Measurements from ENCODE around the gene GNAO1. TPM values are rescaled to one million over a fixed set of nuclear protein-coding genes. Genes with fewer than 3 reads are reported as not detected.

GNAO1 gene
- polyA plus RNA-seq, 1 of the 3 experiments (the other 2 are of a cell fraction) = 0.30 TPM

DNA sequence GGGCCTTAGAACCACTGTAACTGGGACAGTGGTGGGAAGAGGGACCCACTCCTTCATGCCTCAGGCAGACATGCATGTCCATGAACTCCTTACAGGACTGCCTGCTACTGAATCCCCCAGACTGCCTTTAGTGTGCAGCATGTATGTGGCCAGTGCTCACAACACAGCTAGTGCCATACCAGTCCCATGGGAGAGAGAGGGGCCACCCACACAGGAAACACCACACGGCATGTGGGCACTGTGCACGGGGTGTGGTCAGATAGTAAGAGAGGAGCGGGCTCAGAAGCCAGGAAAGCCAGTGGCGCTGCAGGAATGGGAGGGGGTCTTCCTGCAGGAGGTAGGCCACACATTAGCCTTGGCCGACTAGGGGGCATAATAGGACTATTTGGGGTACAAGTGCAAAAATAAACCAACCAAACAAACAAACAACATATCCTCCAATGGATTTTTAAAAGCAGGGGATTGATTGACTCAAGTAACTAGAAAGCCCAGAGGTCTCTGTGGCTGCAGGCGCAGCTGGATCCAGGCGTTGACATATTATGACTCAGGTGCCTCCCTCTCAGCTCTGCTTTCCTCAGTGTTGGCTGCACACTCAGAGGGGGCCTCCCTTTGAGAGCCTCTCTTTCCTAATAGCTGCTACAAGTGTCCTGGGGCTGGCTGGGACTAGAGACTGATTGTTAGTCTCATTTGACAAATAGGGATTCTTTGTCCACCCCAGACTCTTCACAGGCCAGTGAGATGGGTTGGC is 129.7 kb downstream of the GNAO1 start:
- no peaks in the 10 kb centered on the region for H3K9me2 ChIP-seq
- no peaks in the 10 kb centered on the region for H3K79me2 ChIP-seq (ENCODE audit: insufficient read depth)
- no peaks in the 10 kb centered on the region for H3K36me3 ChIP-seq (replicated peaks in 1 of 2; ENCODE audit: control insufficient read depth in 1 of 2, insufficient read depth in 2 of 2, low read length in 1 of 2)
- no peaks in the 10 kb centered on the region for H3F3A ChIP-seq (replicated peaks; ENCODE audit: insufficient read depth)
- WGBS (ENCODE audit: low lambda C conversion rate) = 63% methylated on average over 7 of the region's 7 CpGs
- TF ChIP-seq FOXM1 (IDR thresholded peaks at IDR 0.05; ENCODE audit: low read depth) (no peak), RCOR1 (IDR thresholded peaks at IDR 0.05; ENCODE audit: low read length) (no peak), GATA2 (CRISPR knock-in tag; IDR thresholded peaks at IDR 0.05) (no peak), SIN3A (IDR thresholded peaks at IDR 0.05; ENCODE audit: borderline replicate concordance, low read depth, low read length) (no peak), TCF12 (IDR thresholded peaks at IDR 0.05) (no peak), EP300 (IDR thresholded peaks at IDR 0.05; ENCODE audit: borderline replicate concordance in 1 of 2, low read depth in 1 of 2, low read length in 1 of 2) (no peak)
- ChIA-PET POLR2A (no interaction called here), CTCF (interaction anchor here (3.2 to 7.0 kb wide), 3 partner anchors 8 to 376 kb away, joined by 52 to 104 read pairs (median 63); no protein-coding TSS in a partner anchor)
- peaks cover 0 to 25% of the 10 kb centered on the region in 2 experiments; a peak in 1 of 4 replicates for H3K4me1 ChIP-seq (ENCODE audit: control insufficient read depth in 1 of 2, insufficient read depth in 2 of 2, low read depth in 1 of 2, low read length in 1 of 2)
- no peaks in the 10 kb centered on the region; the same call in 1 of the 2 replicates for H3K27me3 ChIP-seq (ENCODE audit: insufficient read depth)
- H3K27ac ChIP-seq (ENCODE audit: low read depth in 2 of 2, low read length in 1 of 2) = no peak overlapping the region; a peak in 1 of 4 replicates
- no peak overlapping the region for H2AFZ ChIP-seq (ENCODE audit: low read depth)
- no peak overlapping the region for H3K4me3 ChIP-seq (ENCODE audit: low read depth in 2 of 2, low read length in 1 of 2)
- no peaks in the 10 kb centered on the region for H3K9me3 ChIP-seq
- H3K9ac ChIP-seq = no peak overlapping the region
- no peaks in the 10 kb centered on the region for H4K20me1 ChIP-seq (ENCODE audit: insufficient read depth)
- H3K4me2 ChIP-seq = no peak overlapping the region
- no peak for DNase-seq

GRCh38 chr16:56321571-56321970 is 130.3 kb downstream of the GNAO1 start:
- Histone ChIP-seq H3K27ac (ENCODE audit: low read depth in 2 of 2, low read length in 1 of 2) (no peak overlapping the region), H3K36me3 (replicated peaks in 1 of 2; ENCODE audit: control insufficient read depth in 1 of 2, insufficient read depth in 2 of 2, low read length in 1 of 2) (no peaks in the 10 kb centered on the region), H4K20me1 (ENCODE audit: insufficient read depth) (no peaks in the 10 kb centered on the region), H3K4me3 (ENCODE audit: low read depth in 2 of 2, low read length in 1 of 2) (no peak overlapping the region), H3K9ac (no peak overlapping the region), H3K4me1 (ENCODE audit: control insufficient read depth in 1 of 2, insufficient read depth in 2 of 2, low read depth in 1 of 2, low read length in 1 of 2) (peaks cover 0 to 21% of the 10 kb centered on the region in 2 experiments; a peak in 1 of 4 replicates), H3K9me2 (no peaks in the 10 kb centered on the region), H3K4me2 (no peak overlapping the region), H2AFZ (ENCODE audit: low read depth) (no peak overlapping the region), H3K9me3 (no peaks in the 10 kb centered on the region), H3K27me3 (ENCODE audit: insufficient read depth) (no peaks in the 10 kb centered on the region; the same call in 1 of the 2 replicates), H3F3A (replicated peaks; ENCODE audit: insufficient read depth) (no peaks in the 10 kb centered on the region), H3K79me2 (ENCODE audit: insufficient read depth) (no peaks in the 10 kb centered on the region)
- no peak for DNase-seq
- TF ChIP-seq CHD2 (IDR thresholded peaks at IDR 0.05; ENCODE audit: low read length, partially characterized antibody) = no peak
- TF ChIP-seq, protein P1, sequence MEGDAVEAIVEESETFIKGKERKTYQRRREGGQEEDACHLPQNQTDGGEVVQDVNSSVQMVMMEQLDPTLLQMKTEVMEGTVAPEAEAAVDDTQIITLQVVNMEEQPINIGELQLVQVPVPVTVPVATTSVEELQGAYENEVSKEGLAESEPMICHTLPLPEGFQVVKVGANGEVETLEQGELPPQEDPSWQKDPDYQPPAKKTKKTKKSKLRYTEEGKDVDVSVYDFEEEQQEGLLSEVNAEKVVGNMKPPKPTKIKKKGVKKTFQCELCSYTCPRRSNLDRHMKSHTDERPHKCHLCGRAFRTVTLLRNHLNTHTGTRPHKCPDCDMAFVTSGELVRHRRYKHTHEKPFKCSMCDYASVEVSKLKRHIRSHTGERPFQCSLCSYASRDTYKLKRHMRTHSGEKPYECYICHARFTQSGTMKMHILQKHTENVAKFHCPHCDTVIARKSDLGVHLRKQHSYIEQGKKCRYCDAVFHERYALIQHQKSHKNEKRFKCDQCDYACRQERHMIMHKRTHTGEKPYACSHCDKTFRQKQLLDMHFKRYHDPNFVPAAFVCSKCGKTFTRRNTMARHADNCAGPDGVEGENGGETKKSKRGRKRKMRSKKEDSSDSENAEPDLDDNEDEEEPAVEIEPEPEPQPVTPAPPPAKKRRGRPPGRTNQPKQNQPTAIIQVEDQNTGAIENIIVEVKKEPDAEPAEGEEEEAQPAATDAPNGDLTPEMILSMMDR (IDR thresholded peaks at IDR 0.05) = no peak
- TF ChIP-seq USF1 (IDR thresholded peaks at IDR 0.05; ENCODE audit: borderline replicate concordance, low read depth) = no peak
- CTCF ChIA-PET = interaction anchor here (1.6 to 7.0 kb wide), 3 partner anchors 24 to 377 kb away, joined by 3 to 104 read pairs (median 63); no protein-coding TSS in a partner anchor
- POLR2A ChIA-PET = no interaction called here
- 59% methylated on average over 9 of the region's 9 CpGs for WGBS (ENCODE audit: low lambda C conversion rate)
